ENCODE measurements around the gene ENOSF1. TPM values are rescaled to one million over a fixed set of nuclear protein-coding genes. Genes with fewer than 3 reads are reported as not detected.

Gene ENOSF1
- total RNA-seq, 1 donor = 47.0 TPM

DNA sequence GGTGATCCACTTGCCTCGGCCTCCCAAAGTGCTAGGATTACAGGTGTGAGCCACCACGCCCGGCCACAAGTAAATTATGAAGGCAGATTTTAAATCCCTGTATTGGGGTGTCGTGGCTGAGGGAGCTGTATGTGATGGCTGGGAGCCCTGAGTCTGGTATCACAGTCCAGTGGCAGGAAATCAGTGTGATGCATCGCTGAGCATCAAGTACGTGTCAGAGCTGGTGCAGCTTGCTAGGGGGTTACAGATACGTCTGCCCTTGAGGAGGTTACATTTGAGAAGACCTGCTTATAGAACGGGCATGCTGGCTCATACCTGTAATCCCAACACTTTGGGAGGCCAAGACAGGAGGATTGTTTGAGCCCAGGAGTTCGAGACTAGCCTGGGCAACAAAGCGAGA is 4.3 kb downstream of the ENOSF1 start:
- Histone ChIP-seq H3K4me2 (ENCODE audit: insufficient read depth, low read length) (no peak overlapping the region), H3K36me3 (ENCODE audit: insufficient read depth, low read length) (peaks cover 15% of the 10 kb centered on the region), H3K4me1 (ENCODE audit: insufficient read depth, low read length) (peaks cover 15% of the 10 kb centered on the region), H3K9me3 (ENCODE audit: low read depth, low read length) (no peaks in the 10 kb centered on the region), H3K4me3 (ENCODE audit: insufficient read depth, low read length) (no peak overlapping the region), H3K27me3 (ENCODE audit: insufficient read depth, low read length) (no peaks in the 10 kb centered on the region), H3K79me2 (ENCODE audit: insufficient read depth, low read length) (peaks cover 42% of the 10 kb centered on the region), H3K27ac (ENCODE audit: low read depth, low read length) (no peak overlapping the region), H2AFZ (ENCODE audit: low read length) (no peak overlapping the region), H4K20me1 (ENCODE audit: insufficient read depth, low read length) (peaks cover 14% of the 10 kb centered on the region)
- TF ChIP-seq, protein P1, sequence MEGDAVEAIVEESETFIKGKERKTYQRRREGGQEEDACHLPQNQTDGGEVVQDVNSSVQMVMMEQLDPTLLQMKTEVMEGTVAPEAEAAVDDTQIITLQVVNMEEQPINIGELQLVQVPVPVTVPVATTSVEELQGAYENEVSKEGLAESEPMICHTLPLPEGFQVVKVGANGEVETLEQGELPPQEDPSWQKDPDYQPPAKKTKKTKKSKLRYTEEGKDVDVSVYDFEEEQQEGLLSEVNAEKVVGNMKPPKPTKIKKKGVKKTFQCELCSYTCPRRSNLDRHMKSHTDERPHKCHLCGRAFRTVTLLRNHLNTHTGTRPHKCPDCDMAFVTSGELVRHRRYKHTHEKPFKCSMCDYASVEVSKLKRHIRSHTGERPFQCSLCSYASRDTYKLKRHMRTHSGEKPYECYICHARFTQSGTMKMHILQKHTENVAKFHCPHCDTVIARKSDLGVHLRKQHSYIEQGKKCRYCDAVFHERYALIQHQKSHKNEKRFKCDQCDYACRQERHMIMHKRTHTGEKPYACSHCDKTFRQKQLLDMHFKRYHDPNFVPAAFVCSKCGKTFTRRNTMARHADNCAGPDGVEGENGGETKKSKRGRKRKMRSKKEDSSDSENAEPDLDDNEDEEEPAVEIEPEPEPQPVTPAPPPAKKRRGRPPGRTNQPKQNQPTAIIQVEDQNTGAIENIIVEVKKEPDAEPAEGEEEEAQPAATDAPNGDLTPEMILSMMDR (IDR thresholded peaks at IDR 0.05; ENCODE audit: extremely low read depth, low read depth, low read length) = no peak
- no peak for DNase-seq (ENCODE audit: insufficient read length, low spot score, missing footprints)

DNA sequence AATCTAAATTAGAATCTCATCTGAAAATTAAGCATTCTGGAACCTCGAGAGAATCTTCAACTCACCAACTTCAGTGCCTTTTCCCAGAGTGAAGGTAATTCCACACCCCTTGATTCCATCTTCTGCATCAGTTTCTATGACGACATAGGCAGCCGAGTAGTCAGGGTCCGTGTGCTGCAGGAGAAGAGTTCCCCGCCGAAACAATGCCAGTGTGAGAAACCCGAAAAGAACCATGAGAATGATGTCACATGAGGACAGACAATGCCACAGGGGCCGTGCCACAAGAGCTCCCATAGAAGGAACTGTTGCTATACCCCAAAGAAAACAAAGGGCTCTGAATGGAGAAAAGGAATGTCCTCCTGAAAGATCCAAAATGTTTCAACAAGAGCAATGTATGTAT is 6.0 kb downstream of the ENOSF1 start:
- Histone ChIP-seq H4K20me1 (ENCODE audit: insufficient read depth, low read length) (peaks cover 18% of the 10 kb centered on the region), H2AFZ (ENCODE audit: low read length) (no peak overlapping the region), H3K9me3 (ENCODE audit: low read depth, low read length) (no peaks in the 10 kb centered on the region), H3K27me3 (ENCODE audit: insufficient read depth, low read length) (no peaks in the 10 kb centered on the region), H3K79me2 (ENCODE audit: insufficient read depth, low read length) (peaks cover 40% of the 10 kb centered on the region), H3K4me1 (ENCODE audit: insufficient read depth, low read length) (peaks cover 22% of the 10 kb centered on the region), H3K4me3 (ENCODE audit: insufficient read depth, low read length) (no peak overlapping the region), H3K4me2 (ENCODE audit: insufficient read depth, low read length) (no peak overlapping the region), H3K27ac (ENCODE audit: low read depth, low read length) (no peak overlapping the region), H3K36me3 (ENCODE audit: insufficient read depth, low read length) (peaks cover 15% of the 10 kb centered on the region)
- TF ChIP-seq, protein P1 (IDR thresholded peaks at IDR 0.05; ENCODE audit: extremely low read depth, low read depth, low read length) = no peak
- no peak for DNase-seq (ENCODE audit: insufficient read length, low spot score, missing footprints)

DNA sequence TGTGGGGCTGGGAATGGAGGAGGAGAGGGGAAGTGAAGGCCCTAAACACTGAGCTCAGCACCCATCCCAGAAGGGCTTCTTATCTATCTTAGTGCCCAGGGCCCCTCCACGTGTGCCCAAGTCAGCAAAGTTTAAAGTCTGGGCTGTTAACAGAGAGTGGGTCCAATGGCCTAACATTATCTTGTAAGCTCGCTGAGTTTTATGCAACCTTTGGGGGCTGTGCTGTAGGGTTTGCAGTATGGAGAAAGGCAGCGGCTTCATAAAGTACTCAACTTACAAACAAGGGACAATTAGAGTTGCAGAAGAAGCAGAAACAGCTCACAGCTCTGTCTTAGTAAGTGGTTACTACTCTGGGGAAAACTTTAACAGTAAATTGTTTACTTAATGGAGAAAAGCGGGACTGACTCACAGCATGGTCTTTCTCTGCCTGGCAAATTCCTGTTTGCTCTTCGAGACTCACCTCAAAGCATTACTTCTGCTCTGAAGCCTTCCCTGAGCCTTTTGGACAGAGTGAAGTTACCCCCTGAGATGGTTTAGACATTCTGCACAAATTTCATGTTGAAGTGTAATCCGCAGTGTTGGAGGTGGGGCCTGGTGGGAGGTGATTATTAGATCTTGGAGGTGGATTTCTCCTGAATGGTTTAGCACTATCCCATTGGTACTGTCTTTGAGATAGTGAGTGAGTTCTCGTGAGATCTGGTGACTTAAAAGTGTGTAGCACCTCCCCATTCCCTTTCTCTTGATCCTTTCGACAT is 9.0 kb downstream of the ENOSF1 start:
- peak overlapping the region; percentile 52 for H3K4me3 ChIP-seq (ENCODE audit: insufficient read depth, low read length)
- H4K20me1 ChIP-seq (ENCODE audit: insufficient read depth, low read length) = peaks cover 12% of the 10 kb centered on the region
- H3K4me2 ChIP-seq (ENCODE audit: insufficient read depth, low read length) = peak overlapping the region; percentile 80
- H3K4me1 ChIP-seq (ENCODE audit: insufficient read depth, low read length) = peaks cover 19% of the 10 kb centered on the region
- peaks cover 19% of the 10 kb centered on the region for H3K36me3 ChIP-seq (ENCODE audit: insufficient read depth, low read length)
- H2AFZ ChIP-seq (ENCODE audit: low read length) = peak overlapping the region; percentile 50
- TF ChIP-seq, protein P1 (IDR thresholded peaks at IDR 0.05; ENCODE audit: extremely low read depth, low read depth, low read length) = no peak
- H3K79me2 ChIP-seq (ENCODE audit: insufficient read depth, low read length) = peaks cover 29% of the 10 kb centered on the region
- H3K27ac ChIP-seq (ENCODE audit: low read depth, low read length) = peak overlapping the region; percentile 98
- DNase-seq (ENCODE audit: insufficient read length, low spot score, missing footprints) = peak; percentile 89
- H3K9me3 ChIP-seq (ENCODE audit: low read depth, low read length) = no peaks in the 10 kb centered on the region
- H3K27me3 ChIP-seq (ENCODE audit: insufficient read depth, low read length) = no peaks in the 10 kb centered on the region

DNA sequence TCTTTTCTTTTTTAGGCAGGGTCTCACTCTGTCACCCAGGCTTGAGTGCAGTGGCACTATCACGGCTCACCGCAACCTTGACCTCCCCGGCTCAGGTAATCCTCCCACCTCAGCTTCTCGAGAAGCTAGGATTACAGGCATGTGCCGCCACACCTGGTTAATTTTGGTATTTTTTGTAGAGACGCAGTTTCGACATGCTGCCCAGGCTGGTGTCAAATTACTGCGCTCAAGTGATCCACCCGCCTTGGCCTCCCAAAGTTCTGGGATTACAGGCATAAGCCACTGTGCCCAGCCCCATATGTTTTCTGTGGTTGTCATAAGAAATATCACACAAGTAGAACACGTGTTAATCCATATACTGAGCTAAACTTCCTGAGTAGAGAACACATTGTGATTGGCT is 14.6 kb downstream of the ENOSF1 start:
- TF ChIP-seq, protein P1 (IDR thresholded peaks at IDR 0.05; ENCODE audit: extremely low read depth, low read depth, low read length) = no peak
- peaks cover 25% of the 10 kb centered on the region for H3K79me2 ChIP-seq (ENCODE audit: insufficient read depth, low read length)
- DNase-seq (ENCODE audit: insufficient read length, low spot score, missing footprints) = no peak
- H4K20me1 ChIP-seq (ENCODE audit: insufficient read depth, low read length) = peaks cover 4% of the 10 kb centered on the region
- H3K4me3 ChIP-seq (ENCODE audit: insufficient read depth, low read length) = no peak overlapping the region
- no peak overlapping the region for H2AFZ ChIP-seq (ENCODE audit: low read length)
- no peak overlapping the region for H3K4me2 ChIP-seq (ENCODE audit: insufficient read depth, low read length)
- no peaks in the 10 kb centered on the region for H3K27me3 ChIP-seq (ENCODE audit: insufficient read depth, low read length)
- H3K27ac ChIP-seq (ENCODE audit: low read depth, low read length) = no peak overlapping the region
- no peaks in the 10 kb centered on the region for H3K9me3 ChIP-seq (ENCODE audit: low read depth, low read length)
- peaks cover 26% of the 10 kb centered on the region for H3K36me3 ChIP-seq (ENCODE audit: insufficient read depth, low read length)
- peaks cover 6% of the 10 kb centered on the region for H3K4me1 ChIP-seq (ENCODE audit: insufficient read depth, low read length)

All from osteoblast (primary cell).